ENCODE measurements around the gene SMG7. TPM values are rescaled to one million over a fixed set of nuclear protein-coding genes. Genes with fewer than 3 reads are reported as not detected.

The SMG7 gene
- total RNA-seq, 2 experiments from 2014 or later: 35.2 to 39.1 TPM

DNA sequence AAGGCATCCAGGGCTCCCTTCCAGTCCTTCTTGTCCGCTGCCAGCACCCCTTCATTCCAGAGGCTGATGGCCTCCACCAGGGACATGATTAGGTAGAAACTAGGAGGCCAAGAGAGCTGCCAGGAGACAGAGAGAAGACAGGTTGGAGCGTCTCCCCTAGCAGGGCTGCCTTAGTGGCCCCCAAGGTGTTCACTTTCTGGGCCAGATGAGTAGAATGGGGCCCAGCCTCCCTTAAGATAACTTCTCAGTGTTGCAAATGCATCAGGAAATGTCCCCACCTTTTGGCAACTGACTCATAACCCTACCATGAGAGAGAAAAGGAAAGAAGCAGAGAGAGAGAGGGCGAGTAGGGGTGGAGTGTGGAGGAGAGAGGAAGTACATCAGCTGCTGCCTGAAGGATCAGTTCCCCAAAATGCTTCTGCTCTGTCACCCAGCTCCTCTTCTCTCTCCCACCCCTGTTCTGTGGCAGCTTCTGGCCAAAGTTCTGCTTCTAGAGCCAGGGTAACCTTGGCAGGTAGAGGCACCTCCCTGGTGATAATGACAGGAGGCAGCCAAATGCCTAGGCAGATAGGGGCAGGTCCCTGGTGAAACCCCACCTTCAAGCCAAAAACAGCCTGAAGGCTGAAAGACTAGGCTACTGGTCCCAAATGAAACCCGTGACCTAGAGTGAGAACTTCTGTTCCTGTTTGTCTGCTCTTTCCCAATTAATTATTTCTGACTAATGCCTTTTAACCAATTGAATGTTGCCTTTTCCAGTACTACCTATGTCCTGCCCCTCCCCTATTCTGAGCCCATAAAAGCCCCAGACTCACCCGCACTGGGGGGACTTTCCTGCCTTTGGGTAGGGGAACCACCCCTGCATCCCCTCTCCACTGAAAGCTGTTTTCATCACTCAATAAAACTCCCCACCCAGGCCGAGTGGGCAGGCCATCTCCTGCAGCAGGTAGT, 118.2 kb downstream of the SMG7 start, which contains the start of gene NCF2:
Gene NCF2 (minus strand): TSS at position 216 of the 948 bp plus-strand sequence. CDS start 130 bp downstream, at position 86.
- Mint-ChIP-seq H3K9me3 (no peaks in the 10 kb centered on the region), H3K36me3 (ENCODE audit: low read depth) (no peaks in the 10 kb centered on the region), H3K27ac (peak within 1 kb of the TSS; percentile 70), H3K4me3 (peak within 1 kb of the TSS; percentile 34), H3K27me3 (no peaks in the 10 kb centered on the region), H3K4me1 (ENCODE audit: low read depth) (peaks cover 26% of the 10 kb centered on the region)
- DNase-seq: peak in 5 of 14 experiments; percentile 14 to 73 (median 63)
- Histone ChIP-seq H3K9me3 (ENCODE audit: control insufficient read depth in 1 of 2, insufficient read depth in 1 of 2, low read length in 2 of 2) (no peaks in the 10 kb centered on the region), H3K4me3 (ENCODE audit: low read length) (peak within 1 kb of the TSS; percentile 28), H3K36me3 (ENCODE audit: insufficient read depth, low read length) (no peaks in the 10 kb centered on the region), H3K27me3 (ENCODE audit: control insufficient read depth in 1 of 2, insufficient read depth in 2 of 2, low read length in 2 of 2) (no peaks in the 10 kb centered on the region), H3K4me1 (ENCODE audit: insufficient read depth, low read length) (peaks cover 17% of the 10 kb centered on the region), H3K27ac (ENCODE audit: low read depth in 1 of 2, low read length in 2 of 2) (peak within 1 kb of the TSS in 1 of 2 donors; percentile 40)
- POLR2A ChIA-PET: interaction anchor here (0.6 kb wide), 1 partner anchor 10 kb away, joined by 3 read pairs; no protein-coding TSS in a partner anchor
- CTCF ChIA-PET: no interaction called here
- ATAC-seq (ENCODE audit: poor library complexity): peak; percentile 84
- TF ChIP-seq, protein P1, sequence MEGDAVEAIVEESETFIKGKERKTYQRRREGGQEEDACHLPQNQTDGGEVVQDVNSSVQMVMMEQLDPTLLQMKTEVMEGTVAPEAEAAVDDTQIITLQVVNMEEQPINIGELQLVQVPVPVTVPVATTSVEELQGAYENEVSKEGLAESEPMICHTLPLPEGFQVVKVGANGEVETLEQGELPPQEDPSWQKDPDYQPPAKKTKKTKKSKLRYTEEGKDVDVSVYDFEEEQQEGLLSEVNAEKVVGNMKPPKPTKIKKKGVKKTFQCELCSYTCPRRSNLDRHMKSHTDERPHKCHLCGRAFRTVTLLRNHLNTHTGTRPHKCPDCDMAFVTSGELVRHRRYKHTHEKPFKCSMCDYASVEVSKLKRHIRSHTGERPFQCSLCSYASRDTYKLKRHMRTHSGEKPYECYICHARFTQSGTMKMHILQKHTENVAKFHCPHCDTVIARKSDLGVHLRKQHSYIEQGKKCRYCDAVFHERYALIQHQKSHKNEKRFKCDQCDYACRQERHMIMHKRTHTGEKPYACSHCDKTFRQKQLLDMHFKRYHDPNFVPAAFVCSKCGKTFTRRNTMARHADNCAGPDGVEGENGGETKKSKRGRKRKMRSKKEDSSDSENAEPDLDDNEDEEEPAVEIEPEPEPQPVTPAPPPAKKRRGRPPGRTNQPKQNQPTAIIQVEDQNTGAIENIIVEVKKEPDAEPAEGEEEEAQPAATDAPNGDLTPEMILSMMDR (IDR thresholded peaks at IDR 0.05): no peak
- intact Hi-C loops (cut with DNase I, micrococcal nuclease): no loop called here

DNA sequence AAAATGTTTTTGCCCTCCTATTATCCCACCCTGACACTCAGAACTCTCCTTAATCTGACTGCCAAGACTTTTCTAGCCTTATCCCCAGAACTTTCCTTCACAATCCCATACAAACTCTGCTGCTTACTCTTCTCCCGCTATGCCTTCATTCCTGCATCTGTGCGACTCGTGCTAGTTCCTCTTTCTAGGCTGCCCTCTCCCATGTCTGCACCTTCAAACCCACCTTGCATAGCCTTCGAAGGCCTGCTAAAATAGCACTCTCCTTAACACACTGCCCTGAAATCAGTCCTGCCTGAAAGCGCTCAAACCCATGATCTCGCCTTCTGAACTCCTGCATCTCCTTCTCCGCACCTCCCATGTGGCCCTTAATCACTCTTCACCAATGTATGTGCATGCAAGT, 120.4 kb downstream of the SMG7 start:
- Mint-ChIP-seq H3K27me3 (no peaks in the 10 kb centered on the region), H3K27ac (no peak overlapping the region), H3K36me3 (ENCODE audit: low read depth) (no peaks in the 10 kb centered on the region), H3K4me3 (no peak overlapping the region), H3K4me1 (ENCODE audit: low read depth) (peaks cover 26% of the 10 kb centered on the region), H3K9me3 (no peaks in the 10 kb centered on the region)
- CTCF ChIA-PET: no interaction called here
- H3K36me3 ChIP-seq (ENCODE audit: insufficient read depth, low read length): no peaks in the 10 kb centered on the region
- peaks cover 17% of the 10 kb centered on the region for H3K4me1 ChIP-seq (ENCODE audit: insufficient read depth, low read length)
- no peak overlapping the region for H3K27ac ChIP-seq (ENCODE audit: low read depth in 1 of 2, low read length in 2 of 2)
- TF ChIP-seq, protein P1 (IDR thresholded peaks at IDR 0.05): no peak
- DNase-seq (no peak), ATAC-seq (ENCODE audit: poor library complexity) (no peak)
- no peak overlapping the region for H3K4me3 ChIP-seq (ENCODE audit: low read length)
- no peaks in the 10 kb centered on the region for H3K9me3 ChIP-seq (ENCODE audit: control insufficient read depth in 1 of 2, insufficient read depth in 1 of 2, low read length in 2 of 2)
- POLR2A ChIA-PET: no interaction called here
- no peaks in the 10 kb centered on the region for H3K27me3 ChIP-seq (ENCODE audit: control insufficient read depth in 1 of 2, insufficient read depth in 2 of 2, low read length in 2 of 2)
- intact Hi-C loops (cut with DNase I, micrococcal nuclease): no loop called here

DNA sequence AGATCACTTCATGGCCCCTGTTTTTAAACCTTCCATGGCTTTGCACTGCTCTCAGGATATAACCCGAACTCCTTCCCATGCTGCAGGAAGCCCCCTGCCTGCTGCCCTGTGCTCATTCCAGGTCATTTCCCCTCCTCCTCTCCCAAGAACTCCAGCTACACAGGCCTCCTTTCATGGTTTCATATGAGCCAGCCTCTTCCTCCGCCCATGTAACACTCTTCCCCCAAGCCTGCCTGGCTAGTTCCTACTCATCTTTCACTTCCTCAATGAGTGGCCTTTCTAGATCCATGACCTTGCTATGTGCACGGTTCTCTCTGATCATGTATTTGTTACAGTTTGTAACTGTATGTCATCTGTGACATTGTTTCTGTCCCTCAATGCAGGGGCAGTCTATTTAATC, 121.1 kb downstream of the SMG7 start:
- no peak overlapping the region for H3K27ac Mint-ChIP-seq
- no peaks in the 10 kb centered on the region for H3K27me3 ChIP-seq (ENCODE audit: control insufficient read depth in 1 of 2, insufficient read depth in 2 of 2, low read length in 2 of 2)
- no peaks in the 10 kb centered on the region for H3K27me3 Mint-ChIP-seq
- H3K4me1 Mint-ChIP-seq (ENCODE audit: low read depth): peaks cover 22% of the 10 kb centered on the region
- H3K36me3 Mint-ChIP-seq (ENCODE audit: low read depth): no peaks in the 10 kb centered on the region
- TF ChIP-seq, protein P1 (IDR thresholded peaks at IDR 0.05): no peak
- POLR2A ChIA-PET: no interaction called here
- H3K4me3 ChIP-seq (ENCODE audit: low read length): no peak overlapping the region
- H3K4me1 ChIP-seq (ENCODE audit: insufficient read depth, low read length): peaks cover 17% of the 10 kb centered on the region
- no peak overlapping the region for H3K4me3 Mint-ChIP-seq
- DNase-seq (peak in 2 of 14 experiments; percentile 49 to 52), ATAC-seq (ENCODE audit: poor library complexity) (no peak)
- H3K27ac ChIP-seq (ENCODE audit: low read depth in 1 of 2, low read length in 2 of 2): no peak overlapping the region
- H3K9me3 ChIP-seq (ENCODE audit: control insufficient read depth in 1 of 2, insufficient read depth in 1 of 2, low read length in 2 of 2): no peaks in the 10 kb centered on the region
- H3K36me3 ChIP-seq (ENCODE audit: insufficient read depth, low read length): no peaks in the 10 kb centered on the region
- CTCF ChIA-PET: no interaction called here
- intact Hi-C loops (cut with DNase I, micrococcal nuclease): no loop called here
- no peaks in the 10 kb centered on the region for H3K9me3 Mint-ChIP-seq
